WTC11 (cell line): ENCODE results near the gene XKR8. TPM values are rescaled to one million over a fixed set of nuclear protein-coding genes. Genes with fewer than 3 reads are reported as not detected.

ENCODE experiments used
- ATAC-seq: fragments of 200-7000 bp; cut with Tn5 transposase; 2 replicates; pipeline ENCODE4 v1.10.0; 2021; ENCODE audit warnings: mild to moderate bottlenecking, moderate library complexity
- CTCF ChIA-PET: fragments of 300-600 bp; sonication (Branson Sonifier 250); formaldehyde crosslinking; loops from one replicate; lab custom pipeline; 2021; ENCODE audit warnings: antibody characterized with exemption; lab: Charles Lee
- POLR2A ChIA-PET: fragments of 350-600 bp; sonication (Branson Sonifier 250); formaldehyde crosslinking; loops from one replicate; lab custom pipeline; 2021; ENCODE audit warnings: antibody characterized with exemption; lab: Charles Lee
- DNase-seq: peaks from one replicate; pipeline ENCODE4 v3.0.0; 2021; ENCODE audit warnings: low spot score
- H3K27ac Mint-ChIP-seq: 2 replicates; pipeline ENCODE4 v1.8.0; 2021; ENCODE audit warnings: mixed read lengths
- H3K27me3 Mint-ChIP-seq: 2 replicates; pipeline ENCODE4 v1.8.0; 2021; ENCODE audit warnings: low read depth, mild to moderate bottlenecking, moderate library complexity, mixed read lengths
- H3K36me3 Mint-ChIP-seq: 2 replicates; pipeline ENCODE4 v1.8.0; 2021; ENCODE audit warnings: mixed read lengths
- H3K4me1 Mint-ChIP-seq: 2 replicates; pipeline ENCODE4 v1.8.0; 2022; ENCODE audit warnings: mixed read lengths
- H3K4me3 Mint-ChIP-seq: 2 replicates; pipeline ENCODE4 v1.8.0; 2021; ENCODE audit warnings: mild to moderate bottlenecking, moderate library complexity, mixed read lengths
- H3K9me3 Mint-ChIP-seq: 2 replicates; pipeline ENCODE4 v1.8.0; 2021; ENCODE audit warnings: mixed read lengths
- FOXJ3 ChIP-seq: sonication (generic); formaldehyde crosslinking; IDR thresholded peaks from 2 replicates; pipeline ENCODE4 v1.9.0; 2021; ENCODE audit warnings: missing genetic modification reagents, mild to moderate bottlenecking, borderline replicate concordance
- HMGA2 ChIP-seq: fragments of 250-450 bp; sonication (Bioruptor Pico); IDR thresholded peaks from 2 replicates; pipeline ENCODE4 v1.4.0; 2021; ENCODE audit warnings: mild to moderate bottlenecking, moderate library complexity
- IRF2 ChIP-seq: sonication (generic); formaldehyde crosslinking; IDR thresholded peaks from 2 replicates; pipeline ENCODE4 v1.8.0; 2022; ENCODE audit warnings: low read depth, missing genetic modification reagents, borderline replicate concordance
- NR3C1 ChIP-seq: sonication (generic); formaldehyde crosslinking; conservative IDR thresholded peaks from 2 replicates; pipeline ENCODE4 v1.8.1; 2023; ENCODE audit warnings: low read depth, mild to moderate bottlenecking, missing genetic modification reagents
- RELA ChIP-seq: sonication (generic); formaldehyde crosslinking; IDR thresholded peaks from 2 replicates; pipeline ENCODE4 v1.8.1; 2022; ENCODE audit warnings: missing genetic modification reagents, mild to moderate bottlenecking, borderline replicate concordance
- total RNA-seq: library from RNA; stranded (reverse); gene quantifications from 3 replicates; pipeline ENCODE4 v1.2.3, GENCODE V29; 2021
- TF ChIP-seq, protein P1 (sequence below): sonication (generic); formaldehyde crosslinking; IDR thresholded peaks from 2 replicates; pipeline ENCODE4 v1.8.1; 2022; ENCODE audit warnings: low read depth, mild to moderate bottlenecking, moderate library complexity, missing genetic modification reagents, borderline replicate concordance
- TF ChIP-seq, protein P2 (sequence below): sonication (generic); formaldehyde crosslinking; conservative IDR thresholded peaks from 2 replicates; pipeline ENCODE4 v1.8.1; 2023; ENCODE audit warnings: mild to moderate bottlenecking, low read depth, missing genetic modification reagents, moderate library complexity
- TF ChIP-seq, protein P3 (sequence below): fragments of 250-450 bp; sonication (Bioruptor Pico); IDR thresholded peaks from 2 replicates; pipeline ENCODE4 v2.1.2; 2022; ENCODE audit warnings: mild to moderate bottlenecking, moderate library complexity
- TF ChIP-seq, protein P4 (sequence below): fragments of 250-450 bp; sonication (Bioruptor Pico); IDR thresholded peaks from 2 replicates; pipeline ENCODE4 v1.8.0; 2021; ENCODE audit warnings: mild to moderate bottlenecking
- TF ChIP-seq, protein P5 (sequence below): sonication (generic); formaldehyde crosslinking; IDR thresholded peaks from 2 replicates; pipeline ENCODE4 v1.8.0; 2022; ENCODE audit warnings: mild to moderate bottlenecking, missing genetic modification reagents
- TF ChIP-seq, protein P6 (sequence below): sonication (generic); formaldehyde crosslinking; IDR thresholded peaks from 2 replicates; pipeline ENCODE4 v1.8.1; 2023; ENCODE audit warnings: mild to moderate bottlenecking, missing genetic modification reagents, moderate library complexity
- TF ChIP-seq, protein P7 (sequence below): fragments of 200-600 bp; IDR thresholded peaks from 2 replicates; pipeline ENCODE4 v1.8.0; 2022; ENCODE audit warnings: antibody characterized with exemption

Gene XKR8
- total RNA-seq, 1 experiment from 2014 or later = 15.5 TPM

DNA sequence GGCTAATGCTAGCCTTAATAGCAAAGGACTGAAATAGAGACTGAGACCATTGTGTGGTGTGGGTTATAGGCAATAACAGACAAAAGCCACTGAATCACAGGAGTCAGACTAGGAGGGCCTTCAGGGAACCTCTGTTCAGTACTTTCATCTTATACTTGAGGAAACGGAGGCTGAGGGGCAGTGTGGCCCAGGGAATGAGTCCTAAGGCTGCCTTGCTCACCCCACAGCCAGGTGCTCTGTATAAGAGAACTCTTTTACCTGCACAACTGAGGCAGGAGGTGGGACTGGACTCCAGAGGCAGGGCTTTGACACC lies 22.3 kb upstream of the XKR8 start:
- TF ChIP-seq, protein P1, sequence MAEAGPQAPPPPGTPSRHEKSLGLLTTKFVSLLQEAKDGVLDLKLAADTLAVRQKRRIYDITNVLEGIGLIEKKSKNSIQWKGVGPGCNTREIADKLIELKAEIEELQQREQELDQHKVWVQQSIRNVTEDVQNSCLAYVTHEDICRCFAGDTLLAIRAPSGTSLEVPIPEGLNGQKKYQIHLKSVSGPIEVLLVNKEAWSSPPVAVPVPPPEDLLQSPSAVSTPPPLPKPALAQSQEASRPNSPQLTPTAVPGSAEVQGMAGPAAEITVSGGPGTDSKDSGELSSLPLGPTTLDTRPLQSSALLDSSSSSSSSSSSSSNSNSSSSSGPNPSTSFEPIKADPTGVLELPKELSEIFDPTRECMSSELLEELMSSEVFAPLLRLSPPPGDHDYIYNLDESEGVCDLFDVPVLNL (CRISPR knock-in tag) = no peak
- TF ChIP-seq, all 79 proteins: peak for 0
- no peaks in the 10 kb centered on the region for H3K9me3 Mint-ChIP-seq
- H3K4me3 Mint-ChIP-seq = peak overlapping the region; percentile 39; the same call in 1 of the 2 replicates
- DNase-seq = no peak
- ChIA-PET CTCF (interaction anchor here (0.6 to 2.0 kb wide), 6 partner anchors 9 to 154 kb away, joined by 3 to 12 read pairs (median 4); partner anchors contain the start of gene XKR8), POLR2A (interaction anchor here (0.7 to 1.5 kb wide), 2 partner anchors 20 to 22 kb away, joined by 3 to 4 read pairs; partner anchors contain the start of gene XKR8)
- no peaks in the 10 kb centered on the region; the same call in 1 of the 2 replicates for H3K36me3 Mint-ChIP-seq
- H3K27me3 Mint-ChIP-seq = no peaks in the 10 kb centered on the region; the same call in 1 of the 2 replicates
- peak; percentile 4; the same call in 1 of the 2 replicates for ATAC-seq
- H3K4me1 Mint-ChIP-seq = peaks cover 46% of the 10 kb centered on the region
- H3K27ac Mint-ChIP-seq = peak overlapping the region; percentile 78

DNA sequence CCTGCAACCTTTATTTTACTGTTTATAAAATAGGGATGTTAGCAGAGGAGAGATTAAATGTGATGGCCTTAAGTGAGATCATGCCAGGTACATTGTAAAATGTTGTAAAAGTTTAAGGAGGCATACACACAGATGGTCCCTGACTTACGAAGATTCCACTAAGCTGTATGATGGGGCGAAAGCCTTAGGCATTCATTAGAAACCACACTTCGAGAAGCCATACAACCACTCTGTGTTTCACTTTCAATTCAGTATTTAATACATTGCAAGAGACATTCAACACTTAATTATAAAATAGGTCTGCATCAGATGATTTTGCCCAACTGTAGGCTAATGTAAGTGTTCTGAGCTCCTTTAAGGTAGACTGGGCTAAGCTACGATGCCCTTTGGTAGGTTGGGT lies 21.3 kb upstream of the XKR8 start:
- ChIA-PET POLR2A (interaction anchor here (1.5 kb wide), 1 partner anchor 21 kb away, joined by 4 read pairs; the partner anchor contains the start of gene XKR8), CTCF (interaction anchor here (1.1 to 2.4 kb wide), 3 partner anchors 21 to 153 kb away, joined by 4 to 7 read pairs (median 4); partner anchors contain the start of gene XKR8)
- Mint-ChIP-seq H3K27ac (no peak overlapping the region), H3K27me3 (no peaks in the 10 kb centered on the region; the same call in 1 of the 2 replicates), H3K4me3 (no peak overlapping the region), H3K36me3 (no peaks in the 10 kb centered on the region; the same call in 1 of the 2 replicates), H3K4me1 (peaks cover 43% of the 10 kb centered on the region), H3K9me3 (no peaks in the 10 kb centered on the region)
- no peak for ATAC-seq
- TF ChIP-seq RELA (CRISPR knock-in tag) = no peak
- TF ChIP-seq HMGA2 (CRISPR knock-in tag) = no peak
- TF ChIP-seq, protein P2, sequence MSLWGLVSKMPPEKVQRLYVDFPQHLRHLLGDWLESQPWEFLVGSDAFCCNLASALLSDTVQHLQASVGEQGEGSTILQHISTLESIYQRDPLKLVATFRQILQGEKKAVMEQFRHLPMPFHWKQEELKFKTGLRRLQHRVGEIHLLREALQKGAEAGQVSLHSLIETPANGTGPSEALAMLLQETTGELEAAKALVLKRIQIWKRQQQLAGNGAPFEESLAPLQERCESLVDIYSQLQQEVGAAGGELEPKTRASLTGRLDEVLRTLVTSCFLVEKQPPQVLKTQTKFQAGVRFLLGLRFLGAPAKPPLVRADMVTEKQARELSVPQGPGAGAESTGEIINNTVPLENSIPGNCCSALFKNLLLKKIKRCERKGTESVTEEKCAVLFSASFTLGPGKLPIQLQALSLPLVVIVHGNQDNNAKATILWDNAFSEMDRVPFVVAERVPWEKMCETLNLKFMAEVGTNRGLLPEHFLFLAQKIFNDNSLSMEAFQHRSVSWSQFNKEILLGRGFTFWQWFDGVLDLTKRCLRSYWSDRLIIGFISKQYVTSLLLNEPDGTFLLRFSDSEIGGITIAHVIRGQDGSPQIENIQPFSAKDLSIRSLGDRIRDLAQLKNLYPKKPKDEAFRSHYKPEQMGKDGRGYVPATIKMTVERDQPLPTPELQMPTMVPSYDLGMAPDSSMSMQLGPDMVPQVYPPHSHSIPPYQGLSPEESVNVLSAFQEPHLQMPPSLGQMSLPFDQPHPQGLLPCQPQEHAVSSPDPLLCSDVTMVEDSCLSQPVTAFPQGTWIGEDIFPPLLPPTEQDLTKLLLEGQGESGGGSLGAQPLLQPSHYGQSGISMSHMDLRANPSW (CRISPR knock-in tag) = no peak
- TF ChIP-seq, protein P3, sequence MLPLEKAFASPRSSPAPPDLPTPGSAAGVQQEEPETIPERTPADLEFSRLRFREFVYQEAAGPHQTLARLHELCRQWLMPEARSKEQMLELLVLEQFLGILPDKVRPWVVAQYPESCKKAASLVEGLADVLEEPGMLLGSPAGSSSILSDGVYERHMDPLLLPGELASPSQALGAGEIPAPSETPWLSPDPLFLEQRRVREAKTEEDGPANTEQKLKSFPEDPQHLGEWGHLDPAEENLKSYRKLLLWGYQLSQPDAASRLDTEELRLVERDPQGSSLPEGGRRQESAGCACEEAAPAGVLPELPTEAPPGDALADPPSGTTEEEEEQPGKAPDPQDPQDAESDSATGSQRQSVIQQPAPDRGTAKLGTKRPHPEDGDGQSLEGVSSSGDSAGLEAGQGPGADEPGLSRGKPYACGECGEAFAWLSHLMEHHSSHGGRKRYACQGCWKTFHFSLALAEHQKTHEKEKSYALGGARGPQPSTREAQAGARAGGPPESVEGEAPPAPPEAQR (CRISPR knock-in tag) = no peak
- TF ChIP-seq, protein P4, sequence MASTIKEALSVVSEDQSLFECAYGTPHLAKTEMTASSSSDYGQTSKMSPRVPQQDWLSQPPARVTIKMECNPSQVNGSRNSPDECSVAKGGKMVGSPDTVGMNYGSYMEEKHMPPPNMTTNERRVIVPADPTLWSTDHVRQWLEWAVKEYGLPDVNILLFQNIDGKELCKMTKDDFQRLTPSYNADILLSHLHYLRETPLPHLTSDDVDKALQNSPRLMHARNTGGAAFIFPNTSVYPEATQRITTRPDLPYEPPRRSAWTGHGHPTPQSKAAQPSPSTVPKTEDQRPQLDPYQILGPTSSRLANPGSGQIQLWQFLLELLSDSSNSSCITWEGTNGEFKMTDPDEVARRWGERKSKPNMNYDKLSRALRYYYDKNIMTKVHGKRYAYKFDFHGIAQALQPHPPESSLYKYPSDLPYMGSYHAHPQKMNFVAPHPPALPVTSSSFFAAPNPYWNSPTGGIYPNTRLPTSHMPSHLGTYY (CRISPR knock-in tag) = no peak
- TF ChIP-seq, protein P5, sequence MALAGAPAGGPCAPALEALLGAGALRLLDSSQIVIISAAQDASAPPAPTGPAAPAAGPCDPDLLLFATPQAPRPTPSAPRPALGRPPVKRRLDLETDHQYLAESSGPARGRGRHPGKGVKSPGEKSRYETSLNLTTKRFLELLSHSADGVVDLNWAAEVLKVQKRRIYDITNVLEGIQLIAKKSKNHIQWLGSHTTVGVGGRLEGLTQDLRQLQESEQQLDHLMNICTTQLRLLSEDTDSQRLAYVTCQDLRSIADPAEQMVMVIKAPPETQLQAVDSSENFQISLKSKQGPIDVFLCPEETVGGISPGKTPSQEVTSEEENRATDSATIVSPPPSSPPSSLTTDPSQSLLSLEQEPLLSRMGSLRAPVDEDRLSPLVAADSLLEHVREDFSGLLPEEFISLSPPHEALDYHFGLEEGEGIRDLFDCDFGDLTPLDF (CRISPR knock-in tag) = no peak
- no peak for TF ChIP-seq NR3C1 (CRISPR knock-in tag)
- TF ChIP-seq, protein P6, sequence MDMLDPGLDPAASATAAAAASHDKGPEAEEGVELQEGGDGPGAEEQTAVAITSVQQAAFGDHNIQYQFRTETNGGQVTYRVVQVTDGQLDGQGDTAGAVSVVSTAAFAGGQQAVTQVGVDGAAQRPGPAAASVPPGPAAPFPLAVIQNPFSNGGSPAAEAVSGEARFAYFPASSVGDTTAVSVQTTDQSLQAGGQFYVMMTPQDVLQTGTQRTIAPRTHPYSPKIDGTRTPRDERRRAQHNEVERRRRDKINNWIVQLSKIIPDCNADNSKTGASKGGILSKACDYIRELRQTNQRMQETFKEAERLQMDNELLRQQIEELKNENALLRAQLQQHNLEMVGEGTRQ (CRISPR knock-in tag) = no peak
- TF ChIP-seq IRF2 (CRISPR knock-in tag) = no peak
- TF ChIP-seq FOXJ3 (CRISPR knock-in tag) = no peak
- TF ChIP-seq, protein P7, sequence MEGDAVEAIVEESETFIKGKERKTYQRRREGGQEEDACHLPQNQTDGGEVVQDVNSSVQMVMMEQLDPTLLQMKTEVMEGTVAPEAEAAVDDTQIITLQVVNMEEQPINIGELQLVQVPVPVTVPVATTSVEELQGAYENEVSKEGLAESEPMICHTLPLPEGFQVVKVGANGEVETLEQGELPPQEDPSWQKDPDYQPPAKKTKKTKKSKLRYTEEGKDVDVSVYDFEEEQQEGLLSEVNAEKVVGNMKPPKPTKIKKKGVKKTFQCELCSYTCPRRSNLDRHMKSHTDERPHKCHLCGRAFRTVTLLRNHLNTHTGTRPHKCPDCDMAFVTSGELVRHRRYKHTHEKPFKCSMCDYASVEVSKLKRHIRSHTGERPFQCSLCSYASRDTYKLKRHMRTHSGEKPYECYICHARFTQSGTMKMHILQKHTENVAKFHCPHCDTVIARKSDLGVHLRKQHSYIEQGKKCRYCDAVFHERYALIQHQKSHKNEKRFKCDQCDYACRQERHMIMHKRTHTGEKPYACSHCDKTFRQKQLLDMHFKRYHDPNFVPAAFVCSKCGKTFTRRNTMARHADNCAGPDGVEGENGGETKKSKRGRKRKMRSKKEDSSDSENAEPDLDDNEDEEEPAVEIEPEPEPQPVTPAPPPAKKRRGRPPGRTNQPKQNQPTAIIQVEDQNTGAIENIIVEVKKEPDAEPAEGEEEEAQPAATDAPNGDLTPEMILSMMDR = no peak
- no peak for DNase-seq
